Heart left ventricle (tissue), 16 donors: Measurements from ENCODE around the gene PACSIN2. TPM values are rescaled to one million over a fixed set of nuclear protein-coding genes. Genes with fewer than 3 reads are reported as not detected.
"Not testable (repeated sequence)": the region's sequence is repeated elsewhere in the genome, so short reads cannot be mapped to it uniquely, and the experiment has no call there.

ENCODE experiments used
- ATAC-seq, 4 donors: fragments of 200-7000 bp; cut with Tn5 transposase; one replicate each; pipeline ENCODE4 v1.9.1; 2020 to 2022; ENCODE audit warnings: moderate library complexity in 4 of 4, mild to moderate bottlenecking in 3 of 4, moderate number of reproducible peaks in 1 of 4
- DNase-seq, 5 donors: peaks; one replicate each; pipeline ENCODE4 v3.0.0-alpha.2; 2020
- H3K27ac ChIP-seq, 12 donors: fragments of 200-600 bp; sonication (generic) in 4 of 12; one replicate each; pipeline versions ENCODE4 v1.5.0 to v1.8.0; 2016 to 2022; ENCODE audit warnings: mild to moderate bottlenecking in 2 of 12
- H3K27me3 ChIP-seq, 9 donors: fragments of 200-600 bp; sonication (generic) in 2 of 9; one replicate each; pipeline versions ENCODE4 v1.5.1 to v1.8.0; 2016 to 2022; ENCODE audit warnings: mild to moderate bottlenecking in 3 of 9
- H3K36me3 ChIP-seq, 9 donors: fragments of 200-600 bp; sonication (generic) in 2 of 9; one replicate each; pipeline versions ENCODE4 v1.5.0 to v1.8.0; 2018 to 2022; ENCODE audit warnings: mild to moderate bottlenecking in 2 of 9
- H3K4me1 ChIP-seq, 12 donors: fragments of 200-600 bp; sonication (generic) in 4 of 12; one replicate each; pipeline versions ENCODE4 v1.5.0 to v1.8.0; 2016 to 2022; ENCODE audit warnings: mild to moderate bottlenecking in 3 of 12
- H3K4me3 ChIP-seq, 12 donors: fragments of 200-600 bp; sonication (generic) in 4 of 12; one replicate each; pipeline versions ENCODE4 v1.5.0 to v1.8.0; 2017 to 2022; ENCODE audit warnings: mild to moderate bottlenecking in 9 of 12, moderate library complexity in 4 of 12
- H3K9me3 ChIP-seq, 12 donors: fragments of 200-600 bp; sonication (generic) in 4 of 12; one replicate each; pipeline versions ENCODE4 v1.5.0 to v1.8.0; 2016 to 2022; ENCODE audit warnings: mild to moderate bottlenecking in 1 of 12
- CTCF ChIP-seq, 12 donors: fragments of 200-600 bp; sonication (generic) in 4 of 12; IDR thresholded peaks; one replicate each; pipeline versions ENCODE4 v1.5.0 to v1.8.0; 2018 to 2022; ENCODE audit warnings: antibody characterized with exemption in 12 of 12, mild to moderate bottlenecking in 5 of 12
- POLR2A ChIP-seq, 2 donors: fragments of 450-650 bp; IDR thresholded peaks; one replicate each; pipeline ENCODE4 v1.6.1; 2017; ENCODE audit warnings: antibody characterized with exemption in 2 of 2, mild to moderate bottlenecking in 2 of 2, moderate library complexity in 2 of 2
- WGBS, 4 donors: extraction: QIAGEN DNeasy Blood & Tissue Kit in 2 of 4; methylation state at CpG; one replicate each; pipeline versions ENCODE4 v1.1.5 to v1.1.7; 2013 to 2018; 5-methylcytosine and 5-hydroxymethylcytosine counted together
- intact Hi-C, 10 donors: fragments of 100-400 bp; cut with DNase I; formaldehyde crosslinking; loops; one replicate each; pipeline versions ENCODE4 v1.11.1 to v1.14.2; 2022
- polyA plus RNA-seq, 2 donors: library from polyadenylated mRNA; stranded (reverse); fragments of 200-250 nt; gene quantifications; one replicate each; pipeline ENCODE4 v1.2.3, GENCODE V29; 2013
- total RNA-seq, 9 donors: library from RNA; depleted of rRNA in 2 of 9; stranded (reverse); fragments of >200 nt in 2 of 9; fragmentation: NEBNext Ultra II Directional in 3 of 9; extraction: Animal tissue kit (Norgen Biotek cat#: 25700) in 3 of 9; gene quantifications; one replicate each; pipeline versions ENCODE4 v1.1.0 to v1.2.4, GENCODE V29; 2016 to 2023
- donor health status: ischemic (EF 13 %, LVEDD 7.1; RV severe dilation, severe dysfunction).
- donor health status: healthy with polysubstance abuse.
- donor health status: DM: no; HTN: yes; CAD: no.
- donor health status: DM: no; HTN: no; CAD: no.
- donor health status: ischemic (EF 25% LVEDD 6.9; RV normal size, moderate dysfunction).
- donor health status: ischemic (EF 25% LVEDD 5.7; RV mildly dilated, moderate dysfunction).
- donor health status: healthy.
- donor health status: DM: yes; HTN: yes; CAD: no.
- donor health status: ischemic (EF 35%, LVEDD 5.7; RV mildly dilated, moderate dysfunction).
- donor health status: nonischemic (EF 11% LVEDD 7.7; RV severe dilation, severe dysfunction).
- donor health status: DM: yes; HTN: yes; CAD: no.
- donor health status: PGD.
- donor health status: ischemic (EF 29% LVEDD 5.4; RV normal size, mild dysfunction).
- donor health status: nonischemic (EF 23%, LVEDD 6.1; RV moderate dilation, normal function).

Gene PACSIN2
- total and polyA plus RNA-seq, 11 donors: 26.5 to 87.1 (median 59.3) TPM

GRCh38 chr22:42957958-42958357, 57.0 kb downstream of the PACSIN2 start:
- no peak for ATAC-seq
- Histone ChIP-seq H3K27me3 (no peaks in the 10 kb centered on the region), H3K9me3 (peaks cover 0 to 6% (median 0%) of the 10 kb centered on the region in 12 donors), H3K27ac (peak overlapping the region in 9 of 12 donors; percentile 38 to 82 (median 66)), H3K36me3 (peaks cover 0 to 3% (median 0%) of the 10 kb centered on the region in 9 donors), H3K4me1 (peaks cover 11 to 81% (median 38%) of the 10 kb centered on the region in 12 donors), H3K4me3 (peak overlapping the region in 9 of 12 donors; percentile 40 to 63 (median 50))
- DNase-seq: no peak
- TF ChIP-seq POLR2A (IDR thresholded peaks at IDR 0.05): no peak
- TF ChIP-seq CTCF (IDR thresholded peaks at IDR 0.05): no peak
- whole genome bisulfite sequencing, 4 donors: 51 to 57% (median 54%) methylated on average over 7 of the region's 7 CpGs
- intact Hi-C loops: loop anchor here in 4 of 10 donors (5.0 kb wide), 4 partner anchors 51 to 91 kb away; no protein-coding TSS in a partner anchor

GRCh38 chr22:42957544-42957943, 57.4 kb downstream of the PACSIN2 start:
- H3K27ac ChIP-seq: peak overlapping the region in 9 of 12 donors; percentile 17 to 82 (median 66)
- TF ChIP-seq POLR2A (IDR thresholded peaks at IDR 0.05) (no peak), CTCF (IDR thresholded peaks at IDR 0.05) (no peak)
- peaks cover 0 to 6% (median 0%) of the 10 kb centered on the region in 12 donors for H3K9me3 ChIP-seq
- DNase-seq: no peak
- no peaks in the 10 kb centered on the region for H3K27me3 ChIP-seq
- 45 to 64% (median 53%) methylated on average over 3 of the region's 3 CpGs for WGBS, 4 donors
- intact Hi-C loops: loop anchor here in 4 of 10 donors (5.0 kb wide), 4 partner anchors 50 to 90 kb away; no protein-coding TSS in a partner anchor
- H3K36me3 ChIP-seq: peaks cover 0 to 3% (median 0%) of the 10 kb centered on the region in 9 donors
- peak overlapping the region in 8 of 12 donors; percentile 40 to 63 (median 50) for H3K4me3 ChIP-seq
- peaks cover 11 to 78% (median 37%) of the 10 kb centered on the region in 12 donors for H3K4me1 ChIP-seq
- no peak for ATAC-seq

- intact Hi-C loops: loop anchor here in 4 of 10 donors (5.0 kb wide), 4 partner anchors 49 to 89 kb away; no protein-coding TSS in a partner anchor
- ATAC-seq (no peak), DNase-seq (no peak)
- 90 to 93% (median 92%) methylated on average over 1 of the region's 1 CpG for WGBS, 4 donors
- TF ChIP-seq CTCF (IDR thresholded peaks at IDR 0.05): no peak
- no peak for TF ChIP-seq POLR2A (IDR thresholded peaks at IDR 0.05)
- Histone ChIP-seq H3K9me3 (peaks cover 0 to 6% (median 0%) of the 10 kb centered on the region in 12 donors), H3K36me3 (peaks cover 0 to 3% (median 0%) of the 10 kb centered on the region in 9 donors), H3K4me3 (no peak overlapping the region), H3K4me1 (peaks cover 11 to 73% (median 35%) of the 10 kb centered on the region in 12 donors), H3K27me3 (no peaks in the 10 kb centered on the region), H3K27ac (peak overlapping the region in 1 of 12 donors; percentile 1)
Measured at GRCh38 chr22:42955848-42956247, 59.1 kb downstream of the PACSIN2 start.

- H3K4me1 ChIP-seq: peaks cover 6 to 69% (median 33%) of the 10 kb centered on the region in 12 donors
- no peak for DNase-seq
- intact Hi-C loops: loop anchor here in 4 of 10 donors (5.0 kb wide), 4 partner anchors 48 to 88 kb away; no protein-coding TSS in a partner anchor
Measured at GRCh38 chr22:42955087-42955635, 59.8 kb downstream of the PACSIN2 start.

GRCh38 chr22:42953751-42954150, 61.2 kb downstream of the PACSIN2 start:
- DNase-seq, H3K9me3 ChIP-seq, ATAC-seq, H3K27me3 ChIP-seq, intact Hi-C loops, H3K36me3 ChIP-seq, H3K4me3 ChIP-seq: not testable (repeated sequence)
- H3K4me1 ChIP-seq: peaks cover 3 to 69% (median 36%) of the 10 kb centered on the region in 12 donors
- 89 to 94% (median 91%) methylated on average over 6 of the region's 6 CpGs for WGBS, 4 donors
- H3K27ac ChIP-seq: peak overlapping the region in 1 of 12 donors; percentile 9

More at GRCh38 chr22:42955087-42955635, 59.8 kb downstream of the PACSIN2 start:
- WGBS, 4 donors: 96 to 98% (median 97%) methylated on average over 8 of the region's 8 CpGs
- TF ChIP-seq POLR2A (IDR thresholded peaks at IDR 0.05) (no peak), CTCF (IDR thresholded peaks at IDR 0.05) (no peak)
- no peak overlapping the region for H3K4me3 ChIP-seq
- H3K36me3 ChIP-seq: peaks cover 0 to 3% (median 0%) of the 10 kb centered on the region in 9 donors
- H3K27ac ChIP-seq: no peak overlapping the region
- H3K27me3 ChIP-seq: no peaks in the 10 kb centered on the region
- no peak for ATAC-seq
- peaks cover 0 to 6% (median 0%) of the 10 kb centered on the region in 12 donors for H3K9me3 ChIP-seq
